ENCODE data around the gene NR1D1. TPM values are rescaled to one million over a fixed set of nuclear protein-coding genes. Genes with fewer than 3 reads are reported as not detected.
A peak's percentile ranks its signal among the peaks of the same experiment; 100 is the strongest.

NR1D1 gene
- total RNA-seq, 1 experiment from 2014 or later, result 8.8 TPM

DNA sequence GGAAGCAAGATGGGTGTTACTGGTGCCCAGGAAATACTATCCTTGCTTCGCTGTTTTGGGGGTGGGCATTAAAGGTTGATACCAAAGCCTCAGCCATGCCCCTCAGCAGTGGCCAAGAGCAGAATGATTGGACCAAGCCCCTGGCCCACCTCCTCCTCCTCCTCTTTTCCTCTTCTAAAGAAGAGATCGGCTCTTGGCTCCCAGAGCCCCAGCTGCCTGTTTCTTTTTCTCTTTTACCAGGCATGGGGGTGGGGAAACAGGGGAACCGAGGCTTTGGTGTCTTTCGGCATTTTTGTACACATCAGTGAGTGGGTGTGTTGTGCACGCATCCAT is 31.8 kb downstream of the NR1D1 start:
- CTCF ChIA-PET, result no interaction called here
- 0 out of 2 replicates have a peak, but pooled peaks have one; percentile 39 for TF ChIP-seq POLR2AphosphoS5 (IDR thresholded peaks at IDR 0.05; ENCODE audit: low read depth, low read length)
- TF ChIP-seq SIN3A (IDR thresholded peaks at IDR 0.05; ENCODE audit: borderline replicate concordance, insufficient read depth, low read depth, low read length), result no peak
- Histone ChIP-seq H3K27ac (ENCODE audit: low read length) (peak overlapping the region; percentile 78), H3K36me3 (ENCODE audit: control insufficient read depth, insufficient read depth, low read length) (no peaks in the 10 kb centered on the region), H3K9me3 (ENCODE audit: control insufficient read depth, insufficient read depth, low read depth, low read length) (no peaks in the 10 kb centered on the region), H3K4me1 (ENCODE audit: control insufficient read depth, insufficient read depth, low read length) (peaks cover 77% of the 10 kb centered on the region), H3K27me3 (ENCODE audit: control insufficient read depth, insufficient read depth, low read length) (no peaks in the 10 kb centered on the region), H3K4me3 (ENCODE audit: low read depth in 2 of 2, low read length in 2 of 2) (peak overlapping the region; percentile 22 to 52)
- in situ Hi-C loops (cut with HindIII; ENCODE audit: low pct_unique_long_range_greater_than_20kb, low sequenced_read_pairs), result no loop called here
- DNase-seq (ENCODE audit: low read depth, low spot score), result no peak
- no peak for ATAC-seq
- POLR2A ChIA-PET, result interaction anchor here (0.6 kb wide), 2 partner anchors 25 to 239 kb away, joined by 3 to 4 read pairs; no protein-coding TSS in a partner anchor
- BruUV-seq (replicated peaks), result no TSS peak
- intact Hi-C loops (cut with micrococcal nuclease; ENCODE audit: unreplicated experiment), result no loop called here

- H3K36me3 ChIP-seq (ENCODE audit: control insufficient read depth, insufficient read depth, low read length), result no peaks in the 10 kb centered on the region
- ChIA-PET CTCF (no interaction called here), POLR2A (interaction anchor here (0.6 kb wide), 2 partner anchors 24 to 239 kb away, joined by 3 to 4 read pairs; no protein-coding TSS in a partner anchor)
- in situ Hi-C loops (cut with HindIII; ENCODE audit: low pct_unique_long_range_greater_than_20kb, low sequenced_read_pairs) (no loop called here), intact Hi-C loops (cut with micrococcal nuclease; ENCODE audit: unreplicated experiment) (no loop called here)
- H3K4me1 ChIP-seq (ENCODE audit: control insufficient read depth, insufficient read depth, low read length), result peaks cover 74% of the 10 kb centered on the region
- no peak for ATAC-seq
- no peaks in the 10 kb centered on the region for H3K27me3 ChIP-seq (ENCODE audit: control insufficient read depth, insufficient read depth, low read length)
- no peak for TF ChIP-seq TCF7L2 (IDR thresholded peaks at IDR 0.05; ENCODE audit: low read depth, low read length)
- TF ChIP-seq, protein P1, sequence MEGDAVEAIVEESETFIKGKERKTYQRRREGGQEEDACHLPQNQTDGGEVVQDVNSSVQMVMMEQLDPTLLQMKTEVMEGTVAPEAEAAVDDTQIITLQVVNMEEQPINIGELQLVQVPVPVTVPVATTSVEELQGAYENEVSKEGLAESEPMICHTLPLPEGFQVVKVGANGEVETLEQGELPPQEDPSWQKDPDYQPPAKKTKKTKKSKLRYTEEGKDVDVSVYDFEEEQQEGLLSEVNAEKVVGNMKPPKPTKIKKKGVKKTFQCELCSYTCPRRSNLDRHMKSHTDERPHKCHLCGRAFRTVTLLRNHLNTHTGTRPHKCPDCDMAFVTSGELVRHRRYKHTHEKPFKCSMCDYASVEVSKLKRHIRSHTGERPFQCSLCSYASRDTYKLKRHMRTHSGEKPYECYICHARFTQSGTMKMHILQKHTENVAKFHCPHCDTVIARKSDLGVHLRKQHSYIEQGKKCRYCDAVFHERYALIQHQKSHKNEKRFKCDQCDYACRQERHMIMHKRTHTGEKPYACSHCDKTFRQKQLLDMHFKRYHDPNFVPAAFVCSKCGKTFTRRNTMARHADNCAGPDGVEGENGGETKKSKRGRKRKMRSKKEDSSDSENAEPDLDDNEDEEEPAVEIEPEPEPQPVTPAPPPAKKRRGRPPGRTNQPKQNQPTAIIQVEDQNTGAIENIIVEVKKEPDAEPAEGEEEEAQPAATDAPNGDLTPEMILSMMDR (IDR thresholded peaks at IDR 0.05), result no peak
- no peak for TF ChIP-seq POLR2AphosphoS5 (IDR thresholded peaks at IDR 0.05; ENCODE audit: low read depth, low read length)
- TF ChIP-seq, protein P2, sequence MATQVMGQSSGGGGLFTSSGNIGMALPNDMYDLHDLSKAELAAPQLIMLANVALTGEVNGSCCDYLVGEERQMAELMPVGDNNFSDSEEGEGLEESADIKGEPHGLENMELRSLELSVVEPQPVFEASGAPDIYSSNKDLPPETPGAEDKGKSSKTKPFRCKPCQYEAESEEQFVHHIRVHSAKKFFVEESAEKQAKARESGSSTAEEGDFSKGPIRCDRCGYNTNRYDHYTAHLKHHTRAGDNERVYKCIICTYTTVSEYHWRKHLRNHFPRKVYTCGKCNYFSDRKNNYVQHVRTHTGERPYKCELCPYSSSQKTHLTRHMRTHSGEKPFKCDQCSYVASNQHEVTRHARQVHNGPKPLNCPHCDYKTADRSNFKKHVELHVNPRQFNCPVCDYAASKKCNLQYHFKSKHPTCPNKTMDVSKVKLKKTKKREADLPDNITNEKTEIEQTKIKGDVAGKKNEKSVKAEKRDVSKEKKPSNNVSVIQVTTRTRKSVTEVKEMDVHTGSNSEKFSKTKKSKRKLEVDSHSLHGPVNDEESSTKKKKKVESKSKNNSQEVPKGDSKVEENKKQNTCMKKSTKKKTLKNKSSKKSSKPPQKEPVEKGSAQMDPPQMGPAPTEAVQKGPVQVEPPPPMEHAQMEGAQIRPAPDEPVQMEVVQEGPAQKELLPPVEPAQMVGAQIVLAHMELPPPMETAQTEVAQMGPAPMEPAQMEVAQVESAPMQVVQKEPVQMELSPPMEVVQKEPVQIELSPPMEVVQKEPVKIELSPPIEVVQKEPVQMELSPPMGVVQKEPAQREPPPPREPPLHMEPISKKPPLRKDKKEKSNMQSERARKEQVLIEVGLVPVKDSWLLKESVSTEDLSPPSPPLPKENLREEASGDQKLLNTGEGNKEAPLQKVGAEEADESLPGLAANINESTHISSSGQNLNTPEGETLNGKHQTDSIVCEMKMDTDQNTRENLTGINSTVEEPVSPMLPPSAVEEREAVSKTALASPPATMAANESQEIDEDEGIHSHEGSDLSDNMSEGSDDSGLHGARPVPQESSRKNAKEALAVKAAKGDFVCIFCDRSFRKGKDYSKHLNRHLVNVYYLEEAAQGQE (IDR thresholded peaks at IDR 0.05; ENCODE audit: insufficient read depth in 1 of 2, low read depth in 2 of 2, low read length in 1 of 2), result no peak
- TF ChIP-seq SIN3A (IDR thresholded peaks at IDR 0.05; ENCODE audit: borderline replicate concordance, insufficient read depth, low read depth, low read length), result no peak
- peak overlapping the region in 1 of 2 experiments; percentile 52; a peak in 2 of 4 replicates for H3K4me3 ChIP-seq (ENCODE audit: low read depth in 2 of 2, low read length in 2 of 2)
- H3K9me3 ChIP-seq (ENCODE audit: control insufficient read depth, insufficient read depth, low read depth, low read length), result no peaks in the 10 kb centered on the region
- peak overlapping the region; percentile 78 for H3K27ac ChIP-seq (ENCODE audit: low read length)
- BruUV-seq (replicated peaks), result no TSS peak
- no peak for DNase-seq (ENCODE audit: low read depth, low spot score)
Observed at GRCh38 chr17:40068129-40068581, 32.2 kb downstream of the NR1D1 start.

GRCh38 chr17:40067710-40068109 is 32.7 kb downstream of the NR1D1 start:
- peaks cover 69% of the 10 kb centered on the region for H3K4me1 ChIP-seq (ENCODE audit: control insufficient read depth, insufficient read depth, low read length)
- ChIA-PET CTCF (no interaction called here), POLR2A (no interaction called here)
- in situ Hi-C loops (cut with HindIII; ENCODE audit: low pct_unique_long_range_greater_than_20kb, low sequenced_read_pairs), result no loop called here
- H3K4me3 ChIP-seq (ENCODE audit: low read depth in 2 of 2, low read length in 2 of 2), result no peak overlapping the region
- TF ChIP-seq TCF7L2 (IDR thresholded peaks at IDR 0.05; ENCODE audit: low read depth, low read length) (no peak), POLR2AphosphoS5 (IDR thresholded peaks at IDR 0.05; ENCODE audit: low read depth, low read length) (no peak), SIN3A (IDR thresholded peaks at IDR 0.05; ENCODE audit: borderline replicate concordance, insufficient read depth, low read depth, low read length) (no peak)
- TF ChIP-seq, protein P2 (IDR thresholded peaks at IDR 0.05; ENCODE audit: insufficient read depth in 1 of 2, low read depth in 2 of 2, low read length in 1 of 2), result no peak
- TF ChIP-seq, protein P1 (IDR thresholded peaks at IDR 0.05), result no peak
- ATAC-seq (no peak), DNase-seq (ENCODE audit: low read depth, low spot score) (no peak)
- H3K27me3 ChIP-seq (ENCODE audit: control insufficient read depth, insufficient read depth, low read length), result no peaks in the 10 kb centered on the region
- peak overlapping the region; percentile 78; the same call in 1 of the 2 replicates for H3K27ac ChIP-seq (ENCODE audit: low read length)
- intact Hi-C loops (cut with micrococcal nuclease; ENCODE audit: unreplicated experiment), result no loop called here
- no peaks in the 10 kb centered on the region for H3K9me3 ChIP-seq (ENCODE audit: control insufficient read depth, insufficient read depth, low read depth, low read length)
- H3K36me3 ChIP-seq (ENCODE audit: control insufficient read depth, insufficient read depth, low read length), result no peaks in the 10 kb centered on the region
- no TSS peak for BruUV-seq (replicated peaks)
